Islet precursor cell (in vitro differentiated cells): ENCODE results near the gene MBP.

Experiments
- DNase-seq: peaks from one replicate; pipeline ENCODE4 v3.0.0-alpha.2; 2018

Gene MBP

GRCh38 chr18:77150588-77150987 is 18.0 kb upstream of the MBP start:
- DNase-seq = no peak

GRCh38 chr18:77148289-77148688 is 15.7 kb upstream of the MBP start:
- no peak for DNase-seq

- no peak for DNase-seq
Measured at GRCh38 chr18:77147418-77147852, 14.9 kb upstream of the MBP start.

- peak; percentile 22 for DNase-seq
Measured at GRCh38 chr18:77146249-77147080, 13.9 kb upstream of the MBP start.

GRCh38 chr18:77145364-77145901 is 12.8 kb upstream of the MBP start:
- DNase-seq = no peak

GRCh38 chr18:77144451-77145118 is 12.0 kb upstream of the MBP start:
- no peak for DNase-seq

GRCh38 chr18:77144046-77144445 is 11.5 kb upstream of the MBP start:
- DNase-seq = no peak

GRCh38 chr18:77143196-77143595 is 10.6 kb upstream of the MBP start:
- no peak for DNase-seq

GRCh38 chr18:77141401-77142118 is 9.0 kb upstream of the MBP start:
- no peak for DNase-seq

- no peak for DNase-seq
Measured at GRCh38 chr18:77140439-77141109, 8.0 kb upstream of the MBP start.

- no peak for DNase-seq
Measured at GRCh38 chr18:77140030-77140429, 7.4 kb upstream of the MBP start.

GRCh38 chr18:77139619-77140018 is 7.0 kb upstream of the MBP start:
- no peak for DNase-seq

GRCh38 chr18:77138270-77138669 is 5.7 kb upstream of the MBP start:
- DNase-seq = no peak

- no peak for DNase-seq
Measured at GRCh38 chr18:77137851-77138250, 5.3 kb upstream of the MBP start.

- no peak for DNase-seq
Measured at GRCh38 chr18:77136871-77137665, 4.5 kb upstream of the MBP start.

- DNase-seq = no peak
Measured at GRCh38 chr18:77136076-77136718, 3.6 kb upstream of the MBP start.

- no peak for DNase-seq
Measured at GRCh38 chr18:77135339-77136075, 2.9 kb upstream of the MBP start.

- no peak for DNase-seq
Measured at GRCh38 chr18:77134611-77135010, 2.0 kb upstream of the MBP start.

- no peak for DNase-seq
Measured at GRCh38 chr18:77133835-77134496, 1.4 kb upstream of the MBP start.
